ENCODE measurements around the gene GNPDA2. TPM values are rescaled to one million over a fixed set of nuclear protein-coding genes. Genes with fewer than 3 reads are reported as not detected.
"Not testable (repeated sequence)": the region's sequence is repeated elsewhere in the genome, so short reads cannot be mapped to it uniquely, and the experiment has no call there.

Gene GNPDA2
- total and polyA plus RNA-seq, 9 of the 15 experiments (the other 6 are each of a cell fraction or from before 2014, with no cell fraction given) = 10.6 to 20.4 (median 13.0) TPM

DNA sequence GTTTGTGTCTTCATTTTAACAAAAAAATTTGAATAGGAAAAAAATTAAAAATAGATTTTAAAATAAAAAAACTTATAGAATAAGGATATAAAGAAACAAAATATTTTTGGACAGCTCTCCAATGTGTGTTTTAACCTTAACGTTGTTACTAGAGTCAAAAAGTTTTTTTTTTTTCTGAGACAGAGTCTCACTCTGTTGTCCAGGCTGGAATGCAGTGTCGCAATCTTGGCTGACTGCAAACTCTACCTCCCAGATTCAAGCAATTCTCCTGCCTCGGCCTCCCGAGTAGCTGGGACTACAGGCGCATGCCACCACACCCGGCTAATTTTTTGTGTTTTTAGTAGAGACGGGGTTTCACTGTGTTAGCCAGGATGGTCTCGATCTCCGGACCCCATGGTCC is 2.3 kb upstream of the GNPDA2 start:
- intact Hi-C loops (cut with micrococcal nuclease); H3K27ac ChIP-seq (ENCODE audit: extremely low read depth, low read depth, low read length): not testable (repeated sequence)

DNA sequence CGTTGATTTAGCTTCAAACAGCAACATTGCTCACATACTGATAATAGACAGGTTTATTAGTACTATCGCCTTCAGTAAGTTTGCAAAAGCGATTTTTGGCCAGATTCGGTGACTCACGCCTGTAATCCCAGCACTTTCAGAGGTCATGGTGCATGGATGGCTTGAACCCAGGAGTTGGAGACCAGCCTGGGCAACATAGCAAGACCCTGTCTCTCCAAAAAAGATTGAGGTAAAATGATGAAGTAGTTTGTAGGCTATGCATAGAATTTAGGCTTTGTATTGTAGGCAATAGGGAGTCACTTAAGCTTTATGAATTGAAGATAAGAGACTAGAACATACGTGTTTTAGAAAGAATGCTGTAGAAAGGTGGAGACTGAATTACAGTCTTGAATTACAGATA is 1.1 kb upstream of the GNPDA2 start:
- in situ Hi-C loops (cut with MboI) (no loop called here), intact Hi-C loops (cut with micrococcal nuclease) (no loop called here)
- ATAC-seq (no peak), FAIRE-seq (no peak), DNase-seq (ENCODE audit: extremely low read depth in 1 of 4, low spot score in 3 of 4) (no peak)
- H3K27me3 ChIP-seq (ENCODE audit: control insufficient read depth in 2 of 2, insufficient read depth in 2 of 2, low read length in 2 of 2) = no peaks in the 10 kb centered on the region
- H3K79me2 ChIP-seq (ENCODE audit: control insufficient read depth, insufficient read depth, low read length) = peaks cover 39% of the 10 kb centered on the region
- no peak overlapping the region for H3K27ac ChIP-seq (ENCODE audit: extremely low read depth, low read depth, low read length)
- no peaks in the 10 kb centered on the region; the same call in 1 of the 2 replicates for H4K20me1 ChIP-seq (replicated peaks; ENCODE audit: control insufficient read depth, insufficient read depth, low read length)
- ChIA-PET CTCF (ENCODE audit: low intra/inter-chr PET ratio) (no interaction called here), POLR2A (interaction anchor here (1.9 to 2.7 kb wide), 2 partner anchors 10 to 13 kb away, joined by 7 to 13 read pairs; no protein-coding TSS in a partner anchor)
- H3K36me3 ChIP-seq (ENCODE audit: control insufficient read depth, insufficient read depth, low read length) = no peaks in the 10 kb centered on the region; the same call in 2 of the 3 replicates
- no peaks in the 10 kb centered on the region for H3K9me1 ChIP-seq (ENCODE audit: control insufficient read depth, insufficient read depth, low read length)
- peak overlapping the region; percentile 92; the same call in 1 of the 2 replicates for H3K4me2 ChIP-seq (ENCODE audit: insufficient read depth, low read length)
- H2AFZ ChIP-seq (ENCODE audit: low read depth, low read length) = peak overlapping the region; percentile 97
- TF ChIP-seq ZNF121 (CRISPR knock-in tag; conservative IDR thresholded peaks at IDR 0.05) = peak; percentile 63; the same call in 1 of the 2 replicates
- TF ChIP-seq NFIC (IDR thresholded peaks at IDR 0.05) = 0 out of 2 replicates have a peak, but pooled peaks have one; percentile 21
- no peak for TF ChIP-seq MCM3 (IDR thresholded peaks at IDR 0.05)
- BruUV-seq (replicated peaks) = TSS peak; percentile 72
- no peak overlapping the region for H3K9ac ChIP-seq (ENCODE audit: insufficient read depth in 1 of 2, low read depth in 2 of 2, low read length in 2 of 2)
- H3K4me3 ChIP-seq = no peak overlapping the region
- 67% methylated on average over 6 of the region's 6 CpGs for WGBS (ENCODE audit: insufficient coverage, low coverage, missing lambda C conversion rate)
- peaks cover 7 to 9% of the 10 kb centered on the region in 2 experiments; a peak in 4 of 5 replicates for H3K4me1 ChIP-seq (replicated peaks in 1 of 2; ENCODE audit: control insufficient read depth in 2 of 2, insufficient read depth in 2 of 2, low read length in 2 of 2)
- no peaks in the 10 kb centered on the region for H3K9me3 ChIP-seq (replicated peaks; ENCODE audit: control insufficient read depth, insufficient read depth, low read depth, low read length)

More for the DNA sequence above, 2.3 kb upstream of the GNPDA2 start:
- H3K9me3 ChIP-seq (replicated peaks; ENCODE audit: control insufficient read depth, insufficient read depth, low read depth, low read length); H3K4me1 ChIP-seq (replicated peaks in 1 of 2; ENCODE audit: control insufficient read depth in 2 of 2, insufficient read depth in 2 of 2, low read length in 2 of 2); H4K20me1 ChIP-seq (replicated peaks; ENCODE audit: control insufficient read depth, insufficient read depth, low read length); H3K4me3 ChIP-seq; H3K9me1 ChIP-seq (ENCODE audit: control insufficient read depth, insufficient read depth, low read length); H3K4me2 ChIP-seq (ENCODE audit: insufficient read depth, low read length); in situ Hi-C loops (cut with MboI); H3K36me3 ChIP-seq (ENCODE audit: control insufficient read depth, insufficient read depth, low read length); ATAC-seq; CTCF ChIA-PET (ENCODE audit: low intra/inter-chr PET ratio); BruUV-seq (replicated peaks); H3K9ac ChIP-seq (ENCODE audit: insufficient read depth in 1 of 2, low read depth in 2 of 2, low read length in 2 of 2); H3K27me3 ChIP-seq (ENCODE audit: control insufficient read depth in 2 of 2, insufficient read depth in 2 of 2, low read length in 2 of 2); FAIRE-seq; DNase-seq (ENCODE audit: extremely low read depth in 1 of 4, low spot score in 3 of 4); H2AFZ ChIP-seq (ENCODE audit: low read depth, low read length): not testable (repeated sequence)
- POLR2A ChIA-PET = interaction anchor here (0.8 kb wide), 1 partner anchor 49 kb away, joined by 3 read pairs; no protein-coding TSS in a partner anchor
- TF ChIP-seq CEBPB (tag; IDR thresholded peaks at IDR 0.05) = peak; percentile 50; the same call in 1 of the 2 replicates
- 31% methylated on average over 1 of the region's 9 CpGs for WGBS (ENCODE audit: insufficient coverage, low coverage, missing lambda C conversion rate)
- H3K79me2 ChIP-seq (ENCODE audit: control insufficient read depth, insufficient read depth, low read length) = peaks cover 27% of the 10 kb centered on the region

Data from K562 (cell line).